Keratinocyte (primary cell): ENCODE data around the gene BEAN1.

Experiments used
- CTCF ChIP-seq, 3 experiments: IDR thresholded peaks in 1 of 3; conservative IDR thresholded peaks in 1 of 3; optimal IDR thresholded peaks in 1 of 3; 2 replicates in 2 of 3; 3 replicates in 1 of 3; pipeline versions ENCODE3 to v1.5.1; 2011; ENCODE audit warnings: low read length in 3 of 3, mild to moderate bottlenecking in 3 of 3, moderate library complexity in 2 of 3, control low read depth in 1 of 3, inconsistent platforms in 1 of 3; ENCODE audit not compliant: insufficient read depth in 2 of 3; ENCODE audit errors: extremely low read depth in 1 of 3
- EZH2 ChIP-seq: IDR thresholded peaks from one replicate; pipeline ENCODE4 v1.6.1; 2012; ENCODE audit warnings: inconsistent platforms, mild to moderate bottlenecking, low read length, moderate library complexity

GRCh38 chr16:66489818-66490217, 62.7 kb downstream of the BEAN1 start:
- TF ChIP-seq EZH2, result no peak
- no peak for TF ChIP-seq CTCF (optimal IDR thresholded peaks at IDR 0.05 in 1 of 3, IDR thresholded peaks at IDR 0.05 in 1 of 3, conservative IDR thresholded peaks at IDR 0.05 in 1 of 3; ENCODE audit: extremely low read depth in 1 of 3, insufficient read depth in 2 of 3, low read length in 3 of 3)
